Suprapubic skin (tissue), 4 donors: ENCODE measurements around the gene GALP.

Source experiments
- CTCF ChIP-seq, 2 donors: fragments of 200-600 bp in 1 of 2; fragments of 450-650 bp in 1 of 2; sonication (generic) in 1 of 2; IDR thresholded peaks; one replicate each; pipeline ENCODE4 v1.5.1; 2016 to 2019; ENCODE audit warnings: antibody characterized with exemption in 2 of 2, mild to moderate bottlenecking in 1 of 2, moderate library complexity in 1 of 2
- EP300 ChIP-seq: sonication (generic); formaldehyde crosslinking; IDR thresholded peaks from one replicate; pipeline ENCODE4 v1.6.1; 2017; ENCODE audit warnings: antibody characterized with exemption
- POLR2A ChIP-seq, 2 donors: fragments of 450-650 bp; IDR thresholded peaks; one replicate each; pipeline ENCODE4 v1.6.1; 2017; ENCODE audit warnings: antibody characterized with exemption in 2 of 2, mild to moderate bottlenecking in 2 of 2, moderate library complexity in 2 of 2
- POLR2AphosphoS5 ChIP-seq, 3 donors: sonication (generic); formaldehyde crosslinking; IDR thresholded peaks; one replicate each; pipeline ENCODE4 v1.6.1; 2017; ENCODE audit warnings: antibody characterized with exemption in 3 of 3

- no peak for TF ChIP-seq CTCF (IDR thresholded peaks at IDR 0.05)
- no peak for TF ChIP-seq EP300
- no peak for TF ChIP-seq POLR2A (IDR thresholded peaks at IDR 0.05)
- no peak for TF ChIP-seq POLR2AphosphoS5 (IDR thresholded peaks at IDR 0.05)
These were observed 23.9 kb downstream of the GALP start for GRCh38 chr19:56199687-56200086.
